OCI-M1 (cell line): Measurements from ENCODE around the gene KRT80.

Experiments used
- DNase-seq: peaks from one replicate; lab custom pipeline; 2025; lab: John Stamatoyannopoulos, UW

Gene KRT80

GRCh38 chr12:52130711-52131110 lies 61.1 kb downstream of the KRT80 start:
- no peak for DNase-seq

DNA sequence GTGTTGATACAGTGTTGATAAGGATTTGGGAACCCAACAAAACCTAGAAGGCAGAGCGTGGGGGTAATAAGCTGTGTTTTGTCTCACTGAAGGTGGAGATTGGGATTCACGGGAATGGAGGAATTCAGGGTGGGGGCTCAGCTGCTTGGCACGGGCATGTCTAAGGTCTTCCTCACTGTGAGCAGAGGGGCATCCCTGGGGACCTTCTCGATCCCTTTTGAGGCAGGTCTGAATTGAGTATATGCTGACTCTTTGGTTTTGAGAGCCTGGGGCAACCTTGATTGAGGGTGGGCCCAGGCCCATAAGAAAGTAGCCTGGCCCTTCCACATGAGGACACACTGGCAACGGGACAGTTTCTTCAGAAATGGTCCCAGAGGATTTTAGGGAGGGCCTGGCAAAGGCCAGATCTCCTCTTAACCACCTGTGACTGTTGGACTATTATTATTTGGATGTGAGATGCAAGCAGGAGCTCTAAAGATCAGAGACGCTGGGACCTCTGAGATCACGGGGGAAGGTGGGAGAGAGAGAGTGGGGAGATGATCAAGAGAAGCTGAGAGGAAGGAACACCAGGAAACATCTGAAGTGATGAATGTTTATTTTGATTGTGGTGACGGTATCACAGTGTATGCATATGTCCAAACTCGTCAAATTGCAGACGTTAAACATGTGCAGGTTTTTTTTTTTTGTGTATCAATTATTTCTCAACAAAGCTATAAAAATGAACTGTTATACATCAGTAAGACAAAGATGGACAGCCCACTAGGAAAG lies 63.9 kb downstream of the KRT80 start:
- no peak for DNase-seq

DNA sequence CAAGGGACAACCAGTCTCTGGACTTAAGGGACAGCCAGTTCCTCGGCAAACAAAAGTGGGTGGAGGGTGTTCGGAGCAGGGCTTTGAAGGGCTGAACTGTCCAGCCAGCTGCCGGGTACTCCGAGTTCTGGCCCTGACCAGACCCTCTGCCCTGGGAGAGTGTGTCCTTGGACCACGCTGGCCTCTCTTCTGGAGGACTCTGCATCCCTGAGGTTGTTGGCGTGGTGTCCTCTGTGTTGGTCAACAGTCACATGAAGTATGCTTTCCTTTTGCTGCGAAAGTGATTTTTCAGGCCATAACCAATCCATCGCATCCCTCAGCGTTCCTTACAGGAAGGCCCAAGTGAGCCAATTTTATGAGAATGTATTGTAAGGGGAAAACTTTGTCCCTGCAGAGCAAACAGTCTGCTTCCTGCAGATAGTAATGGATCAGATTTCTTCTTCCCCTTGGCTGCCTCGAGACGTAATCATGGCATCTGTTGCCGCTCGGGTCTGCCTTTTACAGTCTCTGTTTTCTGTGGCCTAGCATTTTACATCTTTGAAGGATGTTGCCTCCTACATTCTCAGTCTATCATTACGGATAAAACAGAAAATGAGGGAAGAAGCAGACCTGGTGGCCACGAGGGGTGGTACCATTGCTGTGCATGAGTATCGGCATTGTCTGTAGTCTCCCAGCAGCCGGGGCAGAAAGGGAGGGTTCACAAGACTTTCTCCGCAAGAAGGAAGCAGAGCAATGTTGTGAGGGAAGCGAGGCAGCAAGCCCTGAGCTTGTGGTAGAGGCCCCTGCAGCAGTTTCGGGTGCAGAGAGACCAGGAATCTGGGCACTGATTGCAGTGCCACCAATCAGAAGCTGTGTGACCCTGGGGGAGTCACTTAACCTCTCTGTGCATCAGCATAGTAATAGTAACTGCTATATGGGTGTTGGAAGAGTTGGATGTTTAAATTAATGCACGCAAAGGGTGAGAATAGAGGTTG lies 64.9 kb downstream of the KRT80 start:
- DNase-seq: no peak

DNA sequence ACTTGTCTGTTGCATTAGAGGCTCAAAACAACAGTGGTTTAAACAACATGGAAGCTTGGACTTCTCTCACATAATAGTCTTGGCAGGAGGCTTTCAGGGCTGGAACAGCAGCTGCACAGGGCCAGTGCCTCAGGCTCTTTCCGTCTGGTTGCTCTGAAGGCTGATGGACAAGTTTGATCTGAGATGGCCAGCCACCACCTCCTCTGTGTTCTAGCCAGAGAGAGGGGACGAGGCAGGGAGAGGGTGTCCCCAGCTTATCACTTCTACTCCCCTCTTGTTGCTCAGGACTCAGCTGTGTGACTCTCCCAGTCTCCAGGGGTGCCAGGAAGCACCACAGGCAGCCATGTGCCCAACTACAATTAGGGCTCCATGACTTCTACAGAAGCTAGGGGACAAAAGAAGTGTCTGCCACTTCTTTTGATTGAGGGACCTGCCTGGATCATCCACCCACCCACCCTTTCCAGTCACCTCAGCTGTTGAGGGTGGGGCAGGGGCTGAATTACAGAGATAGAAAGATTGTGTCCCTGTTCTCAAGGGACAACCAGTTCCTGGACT lies 65.7 kb downstream of the KRT80 start:
- no peak for DNase-seq

DNA sequence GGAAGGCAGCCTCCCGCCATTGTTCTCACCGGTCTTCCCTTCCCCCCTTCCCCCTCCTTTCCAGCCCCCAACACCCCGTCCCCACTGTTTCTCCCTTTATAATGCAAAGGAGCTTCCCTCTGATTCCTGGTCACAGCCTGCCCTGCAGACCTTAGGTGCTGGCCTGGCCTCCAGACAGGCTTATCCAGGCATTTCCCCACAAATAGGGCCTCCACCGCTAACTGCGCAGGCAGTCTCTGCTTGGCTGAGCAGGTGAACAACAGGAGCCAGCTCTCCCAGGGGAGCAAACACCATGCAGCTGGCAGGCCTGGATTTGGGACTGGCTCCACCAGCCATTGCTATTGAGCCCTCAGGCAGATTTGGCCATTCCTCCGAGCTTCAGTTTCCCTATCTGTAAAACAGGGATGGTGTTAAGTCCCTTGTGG lies 66.3 kb downstream of the KRT80 start:
- DNase-seq: no peak

DNA sequence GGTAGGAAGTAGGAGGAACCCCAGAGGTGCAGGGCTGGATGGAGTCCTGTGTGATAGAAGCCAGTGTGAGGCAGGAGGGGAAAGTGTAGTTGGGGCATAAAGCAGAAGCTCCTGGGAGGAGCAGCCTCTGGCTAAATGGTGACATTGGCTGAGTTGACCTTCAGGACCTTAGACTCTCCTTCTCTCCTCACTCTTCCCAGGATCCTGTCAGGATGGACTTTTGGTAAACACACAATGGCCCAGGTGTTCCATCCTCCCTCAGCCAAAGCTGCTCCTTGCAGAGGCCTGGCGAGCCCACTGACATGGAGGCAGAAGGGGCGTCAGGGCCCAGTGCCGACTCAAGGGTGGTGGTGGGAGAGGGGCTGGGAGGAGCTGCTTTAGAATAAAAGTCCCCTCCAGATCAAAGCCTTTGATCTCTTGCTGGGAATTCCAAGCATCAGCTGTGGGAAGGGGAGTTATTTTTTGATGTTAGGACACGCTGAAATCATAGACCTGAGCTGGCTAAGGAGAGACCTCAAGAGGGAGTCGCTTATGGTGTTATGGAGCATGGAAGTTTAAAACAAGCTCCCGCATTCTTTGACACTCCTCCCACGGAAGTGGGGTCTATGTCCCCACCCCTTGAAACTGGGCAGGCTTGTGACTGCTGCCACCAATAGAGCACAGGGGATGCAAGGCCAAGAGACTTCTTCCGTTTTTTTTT lies 68.2 kb downstream of the KRT80 start:
- DNase-seq: no peak

GRCh38 chr12:52122904-52123303 lies 68.9 kb downstream of the KRT80 start:
- no peak for DNase-seq

DNA sequence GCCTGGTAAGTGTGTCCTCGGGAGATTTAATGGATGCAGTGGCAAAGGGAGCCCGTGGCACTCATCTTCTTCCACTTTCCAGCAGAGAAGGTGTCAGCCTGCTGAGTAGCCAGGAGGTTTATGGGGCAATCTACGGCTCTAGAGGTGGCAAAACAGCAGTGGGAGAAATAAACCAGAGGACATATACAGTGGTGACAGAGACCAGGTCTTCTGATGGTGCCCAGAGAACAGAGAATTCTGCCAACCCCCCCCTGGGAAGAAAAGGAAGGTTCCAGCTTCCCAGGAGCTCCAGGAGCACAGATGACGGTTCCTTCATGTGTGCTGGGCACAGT lies 69.3 kb downstream of the KRT80 start:
- DNase-seq: no peak

- peak; percentile 53 for DNase-seq
These were observed 69.8 kb downstream of the KRT80 start for GRCh38 chr12:52121824-52122539.

- DNase-seq: no peak
These were observed 70.6 kb downstream of the KRT80 start for GRCh38 chr12:52120951-52121823.

GRCh38 chr12:52119398-52120254 lies 72.2 kb downstream of the KRT80 start:
- no peak for DNase-seq
